GM18873 (cell line): ENCODE data around the gene PACS1.

Experiments
- ATAC-seq: cut with Tn5 transposase; IDR thresholded peaks from one replicate; pipeline ENCODE4 v1.9.1; 2021; ENCODE audit warnings: mild to moderate bottlenecking, moderate library complexity, moderate number of reproducible peaks; ENCODE audit not compliant: unreplicated experiment, low FRiP score

Gene PACS1

DNA sequence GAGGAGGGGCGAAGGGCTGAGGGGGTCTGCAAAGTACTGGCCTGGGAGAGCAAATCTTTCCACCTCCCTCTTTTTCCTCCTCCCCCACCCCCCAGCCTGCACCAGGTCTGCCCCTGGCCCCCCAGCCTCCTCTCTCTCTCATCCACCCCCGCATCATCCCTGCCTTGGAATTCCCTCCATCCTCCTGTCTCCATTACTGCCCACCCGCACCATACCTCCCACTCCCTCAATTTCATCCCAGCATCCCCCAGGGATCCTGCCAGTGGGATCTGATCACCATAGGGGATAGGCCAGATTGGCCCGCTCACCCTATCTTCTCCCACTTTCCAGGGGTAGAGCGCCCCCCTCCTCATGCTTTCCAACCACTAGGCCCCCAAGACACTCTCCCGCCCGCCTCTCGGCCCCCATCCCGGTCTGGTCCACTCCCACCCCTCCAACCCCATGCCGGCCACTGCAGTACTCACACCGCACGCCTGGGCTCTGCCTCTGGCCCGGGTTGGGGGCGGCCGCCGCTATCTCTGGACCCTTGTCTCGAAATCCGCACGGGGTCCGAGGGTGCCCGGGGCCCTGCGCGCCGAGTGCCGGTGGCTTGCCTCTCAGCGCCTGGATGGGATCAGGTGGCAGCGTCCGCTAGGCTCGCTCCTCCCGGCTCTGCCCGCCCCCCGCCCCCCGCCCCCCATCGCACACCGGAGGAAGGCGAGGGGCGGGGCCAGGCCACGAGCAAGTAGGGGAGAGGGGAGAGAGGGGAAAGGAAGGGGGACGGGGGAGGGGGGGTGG, 21.3 kb upstream of the PACS1 start, which contains the start of gene GAL3ST3:
Gene GAL3ST3, minus strand, starts transcription at position 615 of the 777 bp plus-strand sequence. CDS start 3,746 bp downstream, outside the sequence.
- ATAC-seq: no peak

DNA sequence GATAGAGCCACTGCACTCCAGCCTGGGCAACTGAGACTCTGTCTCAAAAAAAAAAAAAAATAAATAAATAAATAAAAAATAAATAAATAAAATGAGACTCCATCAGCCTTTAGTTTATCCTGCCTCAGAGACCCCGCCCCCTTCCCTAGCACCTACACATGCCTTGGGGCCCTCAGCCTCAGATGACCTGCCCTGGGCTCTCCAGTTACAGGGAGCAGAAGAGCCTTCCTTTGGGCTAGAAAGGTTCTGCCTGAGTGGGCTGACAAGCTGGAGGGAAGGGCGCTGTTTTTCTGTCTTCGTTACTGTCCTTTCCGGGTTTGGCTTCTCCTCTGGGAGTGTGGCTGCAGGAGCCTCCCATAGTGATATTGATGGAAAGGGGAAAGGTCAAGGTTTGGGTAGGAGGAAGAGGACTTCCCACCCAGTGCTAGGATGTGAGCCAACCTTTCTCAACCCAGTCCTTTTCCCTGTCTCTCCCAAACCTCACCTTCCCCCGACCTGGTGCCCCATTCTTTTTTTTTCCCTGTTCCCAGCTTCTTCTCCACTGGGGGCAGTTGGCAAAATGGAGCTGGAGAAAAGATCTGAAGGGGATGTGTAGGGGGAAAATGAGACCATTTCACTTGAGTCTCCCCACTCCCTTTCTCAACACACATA, 19.4 kb upstream of the PACS1 start:
- ATAC-seq: no peak

DNA sequence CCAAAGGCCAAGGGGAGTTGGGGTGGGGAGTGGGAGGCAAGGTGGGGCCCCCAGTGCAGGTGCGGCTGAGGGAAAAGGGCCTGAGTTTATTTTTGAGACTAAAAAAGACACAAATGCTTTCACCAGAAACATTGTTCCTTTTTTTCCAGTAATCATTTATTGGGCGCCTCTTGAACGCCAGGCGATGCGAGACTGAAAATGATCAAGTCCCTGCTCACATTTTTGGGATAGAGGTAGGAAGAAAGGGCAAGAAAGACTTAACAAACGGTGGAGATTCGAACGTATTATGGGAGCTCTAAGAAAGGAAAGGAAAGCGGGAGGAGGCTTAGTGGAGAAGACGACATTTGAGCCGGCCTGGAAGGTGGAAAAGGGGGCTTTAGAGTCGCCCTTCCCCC, 18.7 kb upstream of the PACS1 start:
- no peak for ATAC-seq

DNA sequence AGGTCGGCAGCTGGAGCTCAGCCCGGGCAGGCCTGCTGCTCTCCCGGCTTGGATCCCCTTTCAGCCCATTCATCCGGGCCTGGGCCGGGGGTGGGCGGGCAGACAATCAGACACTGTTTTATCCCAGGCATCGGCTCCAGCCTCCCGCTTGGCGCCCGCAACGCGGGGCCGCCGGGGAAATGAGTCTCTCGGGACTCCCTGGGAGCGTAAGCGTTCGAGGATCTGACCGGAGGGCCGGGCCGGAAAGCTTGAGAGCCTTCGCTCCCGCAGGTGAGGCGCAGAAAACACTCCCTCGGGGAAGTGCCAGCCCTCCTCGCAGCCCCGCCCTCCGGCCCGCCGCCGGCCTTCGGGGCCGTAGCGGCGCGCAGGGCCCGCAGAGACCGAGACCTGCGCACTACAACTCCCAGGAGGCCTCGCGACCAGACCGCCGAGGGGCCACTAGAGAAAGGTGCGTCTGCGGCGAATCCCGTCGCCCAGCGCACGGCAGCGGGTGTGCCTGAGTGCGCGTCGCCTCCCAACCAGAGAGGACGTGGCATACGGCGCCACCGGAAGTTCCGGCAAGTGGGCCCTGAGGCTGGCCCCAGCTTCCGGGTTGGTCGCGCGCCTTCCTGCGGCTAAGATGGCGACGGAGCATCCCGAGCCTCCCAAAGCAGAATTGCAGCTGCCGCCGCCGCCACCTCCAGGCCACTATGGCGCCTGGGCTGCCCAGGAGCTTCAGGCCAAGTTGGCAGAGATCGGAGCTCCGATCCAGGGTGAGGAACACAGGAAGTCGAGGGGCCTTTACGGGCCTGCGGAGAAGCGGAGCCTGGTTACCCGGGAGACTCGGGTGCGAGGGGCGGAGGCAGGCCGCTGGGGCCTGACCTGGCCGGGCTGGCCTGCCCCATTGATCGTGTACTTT, 18.1 kb upstream of the PACS1 start, which contains the start of gene SF3B2:
Gene SF3B2, plus strand, starts transcription at position 599 of the 898 bp plus-strand sequence. Its CDS starts 21 bp downstream, at position 620.
- peak; percentile 85 for ATAC-seq

DNA sequence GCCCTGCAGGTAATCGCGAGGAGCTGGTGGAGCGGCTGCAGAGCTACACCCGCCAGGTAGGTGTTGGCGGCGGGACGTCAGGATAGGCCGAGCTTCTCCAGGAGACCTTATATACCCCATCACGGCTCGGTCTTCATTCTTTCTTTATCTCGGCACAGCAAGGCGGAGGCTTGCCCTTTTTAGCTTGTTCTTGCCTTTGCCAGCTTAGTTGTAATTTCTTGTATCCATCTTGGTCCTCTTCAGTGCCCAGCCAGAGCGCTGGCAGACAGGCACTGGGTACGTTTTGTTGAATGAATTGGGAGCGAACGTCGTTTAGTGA, 17.4 kb upstream of the PACS1 start:
- no peak for ATAC-seq

DNA sequence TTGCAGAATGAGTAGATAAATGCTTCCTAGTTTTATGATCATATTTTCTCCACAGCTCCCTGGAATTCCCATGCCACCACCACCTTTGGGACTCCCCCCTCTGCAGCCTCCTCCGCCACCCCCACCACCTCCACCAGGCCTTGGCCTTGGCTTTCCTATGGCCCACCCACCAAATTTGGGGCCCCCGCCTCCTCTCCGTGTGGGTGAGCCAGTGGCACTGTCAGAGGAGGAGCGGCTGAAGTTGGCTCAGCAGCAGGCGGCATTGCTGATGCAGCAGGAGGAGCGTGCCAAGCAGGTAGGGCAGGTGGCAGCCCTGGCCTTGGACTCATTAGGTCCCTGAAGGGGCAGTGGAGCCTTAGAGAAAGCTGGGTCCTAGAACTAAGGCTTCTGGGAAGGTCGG, 15.1 kb upstream of the PACS1 start:
- ATAC-seq: no peak

DNA sequence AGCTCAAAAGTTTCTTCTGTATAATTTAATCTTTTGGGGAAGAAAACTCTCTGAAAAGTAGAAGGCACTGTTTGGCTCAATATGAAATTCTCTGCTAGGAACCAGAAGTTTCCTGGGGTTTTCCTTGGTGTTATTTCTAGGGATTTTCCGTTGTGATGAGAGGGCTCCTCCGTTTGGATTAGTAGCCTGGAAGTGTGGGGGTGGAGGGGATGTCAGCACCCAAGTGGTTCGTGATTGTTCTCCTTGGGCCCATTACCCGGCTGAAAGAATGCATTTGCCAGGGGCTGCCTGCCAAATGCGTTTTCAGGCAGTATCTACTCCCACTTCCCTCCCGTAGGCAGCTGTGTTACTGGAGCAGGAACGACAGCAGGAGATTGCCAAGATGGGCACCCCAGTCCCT, 13.6 kb upstream of the PACS1 start:
- ATAC-seq: no peak

DNA sequence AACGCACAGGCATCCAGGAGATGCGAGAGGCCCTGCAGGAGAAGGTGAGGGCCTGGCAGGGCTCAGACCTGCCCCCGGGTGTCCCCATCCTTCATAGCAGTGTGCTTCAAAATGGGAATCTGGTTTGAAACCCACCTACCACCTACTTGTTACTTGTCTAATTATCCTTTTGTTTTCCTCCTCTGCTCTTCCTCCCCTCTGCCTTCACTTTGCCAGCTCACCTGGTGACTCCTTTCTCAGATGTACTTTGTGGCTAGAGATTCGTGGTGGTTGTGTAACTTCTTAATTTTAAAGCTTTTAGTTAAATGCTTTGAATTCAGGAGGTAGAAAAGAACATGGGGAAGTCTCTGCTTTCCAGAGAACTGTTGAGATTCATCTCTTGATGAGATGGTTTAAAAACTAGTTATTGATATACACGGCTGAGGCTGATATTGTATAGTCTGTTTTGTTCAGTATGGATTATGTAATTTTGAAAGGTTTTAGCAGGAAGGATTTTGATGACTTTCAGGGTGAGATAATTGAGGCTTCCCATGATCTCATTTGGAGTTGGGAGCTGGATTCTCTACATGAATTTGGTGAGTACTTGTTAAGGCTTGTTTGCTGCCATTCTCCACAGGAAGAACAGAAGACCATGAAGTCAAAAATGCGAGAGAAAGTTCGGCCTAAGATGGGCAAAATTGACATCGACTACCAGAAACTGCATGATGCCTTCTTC, 9.9 kb upstream of the PACS1 start:
- no peak for ATAC-seq

DNA sequence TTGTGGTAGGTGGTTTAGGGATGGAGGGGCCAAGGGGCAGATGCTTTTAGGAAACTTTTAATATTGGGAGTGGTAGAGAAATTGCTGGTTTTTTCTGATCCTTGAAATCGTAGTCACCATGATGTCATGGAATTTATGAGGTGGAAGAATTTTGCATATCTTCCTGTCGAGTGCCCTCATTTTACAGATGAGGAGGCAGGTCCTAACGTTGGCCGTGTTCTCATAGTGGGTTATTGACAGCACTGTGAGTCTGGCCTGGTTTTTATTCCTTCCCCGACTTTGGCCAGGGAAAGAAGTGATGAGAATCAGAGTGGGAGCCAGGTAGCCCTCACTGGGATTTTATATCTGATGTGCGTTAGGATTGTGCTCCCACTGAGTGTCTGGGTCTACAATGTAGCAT, 8.8 kb upstream of the PACS1 start:
- no peak for ATAC-seq

DNA sequence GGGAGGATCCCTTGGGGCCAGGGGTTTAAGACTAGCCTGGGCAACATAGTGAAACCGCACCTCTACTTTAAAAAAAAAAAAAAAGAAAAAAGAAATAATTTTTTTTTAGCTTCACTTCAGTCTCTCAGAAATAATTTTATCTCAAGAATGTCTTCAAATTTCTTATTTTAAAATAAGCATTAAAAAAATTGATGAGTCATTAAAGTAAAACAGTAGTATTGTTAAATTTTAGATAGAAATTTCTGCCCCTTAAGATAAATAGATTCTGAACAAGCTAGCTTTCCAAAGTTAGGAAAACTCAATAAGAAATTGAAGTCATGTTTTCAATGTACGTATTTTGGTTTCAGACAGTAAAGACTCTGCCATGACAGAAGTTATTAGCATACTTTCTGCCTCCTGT, 7.7 kb upstream of the PACS1 start:
- ATAC-seq: no peak

DNA sequence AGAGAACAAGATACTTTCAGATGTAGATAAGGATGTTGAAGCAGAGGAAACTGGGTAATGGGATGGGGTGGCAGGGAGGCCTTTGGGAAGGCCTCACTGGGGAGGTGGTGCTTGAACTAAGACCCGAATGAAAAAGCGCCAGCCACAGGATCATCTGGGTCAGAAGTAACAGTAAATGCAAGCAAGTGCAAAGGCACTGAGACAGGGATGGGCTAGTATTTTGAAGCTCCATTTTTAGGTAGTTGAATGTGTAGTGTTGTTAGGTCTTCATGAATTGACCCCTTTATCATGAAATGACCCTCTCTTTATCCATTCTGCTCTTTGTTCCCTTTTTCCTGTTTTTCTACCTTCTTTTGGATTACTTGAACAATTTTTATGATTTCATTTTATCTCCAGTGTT, 6.2 kb upstream of the PACS1 start:
- no peak for ATAC-seq

DNA sequence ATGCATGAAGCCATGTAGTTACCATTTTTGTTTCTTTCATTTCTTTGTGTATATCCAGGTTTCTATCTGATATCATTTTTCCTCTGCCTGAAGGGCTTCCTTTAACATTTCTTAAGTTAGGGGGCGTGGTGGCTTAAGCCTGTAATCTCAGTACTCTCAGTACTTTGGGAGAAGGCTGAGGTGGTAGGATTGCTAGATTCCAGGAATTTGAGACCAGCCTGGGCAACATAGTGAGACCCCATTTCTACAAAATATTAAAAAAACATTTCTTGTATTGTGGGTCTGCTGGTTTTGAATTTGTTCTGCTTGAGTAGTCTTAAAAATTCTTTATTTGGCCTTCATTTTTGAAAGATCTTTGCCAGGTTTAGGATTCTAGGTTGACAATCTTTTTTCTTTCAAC, 5.5 kb upstream of the PACS1 start:
- no peak for ATAC-seq

DNA sequence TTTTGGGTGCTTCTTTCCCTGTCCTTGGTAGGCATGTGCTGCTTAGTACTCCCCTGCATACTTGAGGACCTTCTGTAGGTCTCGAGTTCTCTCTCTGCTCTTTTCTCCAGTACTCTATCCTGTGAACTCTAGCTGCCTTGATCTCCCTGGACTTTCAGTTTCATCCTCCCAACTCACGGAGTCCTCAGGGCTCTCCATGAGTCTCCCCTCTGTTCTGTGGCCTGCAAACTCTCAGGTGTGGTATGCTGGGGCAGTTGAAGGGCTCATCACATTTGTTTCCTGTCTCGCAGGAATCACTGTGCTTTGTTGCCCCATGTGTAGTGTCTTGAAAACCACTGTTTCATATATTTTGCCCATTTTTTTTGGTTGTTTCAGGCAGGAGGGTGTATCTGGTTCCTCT, 3.3 kb upstream of the PACS1 start:
- no peak for ATAC-seq

DNA sequence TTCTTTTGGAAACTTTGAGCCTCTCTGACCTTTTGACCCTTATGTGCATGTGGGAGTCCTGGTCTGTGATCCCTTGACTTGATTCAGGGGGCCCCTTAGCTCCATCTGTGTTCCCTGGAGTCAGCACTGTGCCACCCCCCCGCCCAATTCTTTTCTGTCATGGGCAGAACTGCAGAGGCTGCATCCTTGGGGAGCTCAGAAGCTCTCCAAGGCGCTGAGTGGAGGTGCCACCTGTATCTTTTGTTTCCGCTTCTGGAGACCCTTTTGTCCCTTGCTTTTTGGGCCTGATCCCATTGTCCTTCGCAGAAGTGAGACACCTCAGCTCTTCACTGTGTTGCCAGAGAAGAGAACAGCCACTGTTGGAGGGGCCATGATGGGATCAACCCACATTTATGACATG, 2.4 kb upstream of the PACS1 start:
- no peak for ATAC-seq

DNA sequence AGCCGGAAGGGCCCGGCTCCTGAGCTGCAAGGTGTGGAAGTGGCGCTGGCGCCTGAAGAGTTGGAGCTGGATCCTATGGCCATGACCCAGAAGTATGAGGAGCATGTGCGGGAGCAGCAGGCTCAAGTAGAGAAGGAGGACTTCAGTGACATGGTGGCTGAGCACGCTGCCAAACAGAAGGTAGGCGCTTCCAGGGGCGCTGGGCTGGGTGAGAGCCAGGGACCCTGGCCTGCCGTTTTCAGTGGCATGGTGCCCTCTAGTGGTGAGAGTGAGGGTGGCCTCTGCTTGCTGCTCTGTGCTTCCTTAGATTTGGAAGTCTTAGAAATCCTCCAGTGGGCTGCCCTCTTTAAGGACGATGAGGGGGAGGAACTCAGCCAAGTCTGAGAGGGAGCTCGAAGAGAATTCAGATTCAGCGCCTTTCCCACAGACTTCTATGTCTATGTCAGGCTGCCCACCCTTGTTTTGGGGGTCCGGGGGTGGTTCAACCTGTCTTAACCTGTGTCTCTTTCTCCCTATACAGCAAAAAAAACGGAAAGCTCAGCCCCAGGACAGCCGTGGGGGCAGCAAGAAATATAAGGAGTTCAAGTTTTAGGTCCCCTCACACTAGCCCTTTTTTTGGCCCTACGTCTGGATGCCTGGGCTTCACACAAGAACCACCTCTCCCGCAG, 1.8 kb upstream of the PACS1 start:
- ATAC-seq: no peak

DNA sequence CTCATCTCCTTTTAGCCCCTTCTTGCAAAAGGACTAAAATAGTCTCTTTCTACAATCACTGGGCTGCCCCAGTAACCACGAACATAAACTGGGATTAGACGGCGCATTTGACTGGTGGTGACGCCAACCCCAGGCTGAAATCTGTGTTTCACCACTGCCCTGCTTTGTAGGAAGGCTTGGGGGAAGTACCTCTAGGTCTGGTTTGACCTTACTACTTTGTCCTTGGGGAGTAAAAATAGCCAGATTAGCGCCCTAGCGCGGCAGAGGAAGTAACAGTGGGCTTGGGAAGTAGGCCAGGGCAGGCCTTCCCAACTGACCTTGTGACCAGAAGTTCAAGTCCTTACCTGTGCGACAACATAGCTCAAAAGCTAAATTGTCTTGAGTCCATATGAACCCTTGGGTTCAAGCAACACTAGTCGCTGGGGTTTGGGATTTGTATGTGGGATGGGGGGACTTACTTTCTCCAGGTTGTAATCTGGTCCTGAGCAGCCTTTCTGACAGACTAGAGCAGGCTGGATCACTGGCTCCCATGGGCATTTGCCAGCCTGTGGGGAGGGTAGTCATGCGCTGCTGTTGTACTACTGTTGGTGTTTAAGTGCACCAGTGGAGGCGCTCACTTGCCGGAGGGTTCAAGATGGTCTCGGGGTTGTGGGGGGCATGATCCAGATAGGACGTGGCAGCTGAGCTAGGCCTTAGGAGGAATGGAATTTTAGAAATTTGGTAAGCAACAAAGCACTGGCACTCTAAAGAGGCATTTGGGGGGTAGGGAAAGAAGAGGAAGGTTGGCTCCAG, 953 bp upstream of the PACS1 start:
- ATAC-seq: no peak

DNA sequence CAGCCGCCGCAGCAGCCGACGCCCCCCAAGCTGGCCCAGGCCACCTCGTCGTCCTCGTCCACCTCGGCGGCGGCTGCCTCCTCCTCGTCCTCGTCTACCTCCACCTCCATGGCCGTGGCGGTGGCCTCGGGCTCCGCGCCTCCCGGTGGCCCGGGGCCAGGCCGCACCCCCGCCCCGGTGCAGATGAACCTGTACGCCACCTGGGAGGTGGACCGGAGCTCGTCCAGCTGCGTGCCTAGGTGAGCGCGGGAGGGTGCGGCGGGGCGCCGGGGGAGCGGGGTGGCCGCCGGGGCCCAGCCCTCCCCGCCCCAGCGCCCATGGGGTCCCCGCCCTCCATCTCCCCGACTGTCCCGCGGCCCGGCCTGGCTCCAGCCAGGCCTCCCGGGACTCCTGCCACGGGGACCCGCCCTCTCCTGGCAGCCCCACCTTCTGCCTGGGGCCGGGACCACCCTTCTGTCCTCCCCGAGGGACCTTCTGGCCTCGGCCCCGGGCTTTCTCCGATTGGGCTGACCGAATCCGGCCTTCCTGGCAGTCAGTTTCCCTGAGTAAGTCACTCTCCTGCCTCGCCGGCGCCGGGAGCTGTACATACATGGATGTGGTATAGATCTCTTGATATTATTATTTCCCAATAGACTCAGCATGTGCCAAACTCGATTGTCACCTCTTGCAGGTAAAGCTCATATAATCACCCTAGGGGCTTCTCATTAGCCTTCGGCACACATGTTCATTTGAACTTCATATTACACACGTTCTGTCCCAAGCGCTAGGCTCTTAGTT, 720 bp downstream of the PACS1 start:
- ATAC-seq: no peak

DNA sequence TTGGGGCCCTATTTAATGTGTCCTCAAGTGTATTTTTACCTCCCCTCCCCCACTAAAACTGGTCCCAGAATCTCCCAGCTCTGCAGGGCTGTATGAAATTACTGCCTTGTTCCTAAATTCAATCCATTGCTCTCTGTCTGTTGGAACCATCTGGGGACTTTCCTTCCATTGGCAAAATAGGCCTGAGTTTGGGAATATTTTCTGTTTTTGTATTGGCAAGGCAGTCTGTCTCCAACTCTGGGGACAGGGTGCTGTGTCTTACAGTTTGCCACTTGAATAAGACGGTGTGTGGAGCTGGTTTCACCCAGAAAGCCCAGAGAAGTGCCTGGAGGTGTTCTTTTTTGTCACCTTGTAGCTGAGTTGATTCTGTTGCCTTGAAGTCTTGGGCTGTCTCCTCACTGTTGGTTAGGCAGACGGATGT, 1.3 kb downstream of the PACS1 start:
- ATAC-seq: no peak
